H1 (cell line): ENCODE measurements around the gene DAPK2. TPM values are rescaled to one million over a fixed set of nuclear protein-coding genes. Genes with fewer than 3 reads are reported as not detected.

Source experiments
- CTCF ChIA-PET: fragments of 300-600 bp; sonication (Branson Sonifier 250); formaldehyde crosslinking; loops from one replicate; lab custom pipeline; 2021; ENCODE audit not compliant: partially characterized antibody; lab: Charles Lee
- POLR2A ChIA-PET: fragments of 300-600 bp; sonication (Branson Sonifier 250); formaldehyde crosslinking; loops from one replicate; lab custom pipeline; 2021; ENCODE audit warnings: inconsistent platforms; ENCODE audit not compliant: partially characterized antibody; lab: Charles Lee
- DNase-seq, 2 experiments: peaks; one replicate each; pipeline versions ENCODE4 v3.0.0 to v3.0.0-alpha.2; 2010 to 2022; ENCODE audit warnings: low spot score in 2 of 2, low read depth in 1 of 2, mixed read lengths in 1 of 2
- FAIRE-seq: peaks from 2 replicates; lab custom pipeline; 2011; peaks lifted over from hg19 to GRCh38; lab: Jason Lieb, UNC
- H2AFZ ChIP-seq: 2 replicates; pipeline ENCODE4 v1.8.1; 2012; ENCODE audit warnings: low read length, inconsistent platforms
- H2AK5ac ChIP-seq: 2 replicates; pipeline ENCODE4 v1.6.1; 2013; ENCODE audit warnings: low read depth, low read length
- H2BK120ac ChIP-seq: replicated peaks from 2 replicates; pipeline ENCODE3; 2013; ENCODE audit warnings: low read depth, low read length, inconsistent platforms
- H2BK12ac ChIP-seq: 2 replicates; pipeline ENCODE4 v1.6.1; 2013; ENCODE audit warnings: low read depth, low read length
- H2BK15ac ChIP-seq: 2 replicates; pipeline ENCODE4 v1.6.1; 2013; ENCODE audit warnings: low read length
- H2BK20ac ChIP-seq: 2 replicates; pipeline ENCODE4 v1.6.1; 2013; ENCODE audit warnings: low read length
- H2BK5ac ChIP-seq: 2 replicates; pipeline ENCODE4 v1.6.1; 2013; ENCODE audit warnings: low read depth, low read length
- H3K14ac ChIP-seq: 2 replicates; pipeline ENCODE4 v1.6.1; 2013; ENCODE audit warnings: inconsistent platforms; ENCODE audit not compliant: insufficient read length
- H3K18ac ChIP-seq: 2 replicates; pipeline ENCODE4 v1.6.1; 2013; ENCODE audit warnings: low read length; ENCODE audit errors: extremely low read depth
- H3K23ac ChIP-seq: 2 replicates; pipeline ENCODE4 v1.6.1; 2013; ENCODE audit warnings: inconsistent platforms; ENCODE audit not compliant: insufficient read length
- H3K23me2 ChIP-seq: 2 replicates; pipeline ENCODE4 v1.6.1; 2013; ENCODE audit warnings: low read depth, low read length
- H3K27ac ChIP-seq: 2 replicates; pipeline ENCODE4 v1.6.1; 2011; ENCODE audit warnings: low read depth, low read length, inconsistent platforms
- H3K27me3 ChIP-seq, 4 experiments: replicated peaks in 1 of 4; 1 replicate in 1 of 4; 2 replicates in 3 of 4; pipeline versions ENCODE4 v1.6.1 to v1.8.1; 2011 to 2013; ENCODE audit warnings: low read length in 3 of 4, mild to moderate bottlenecking in 3 of 4, inconsistent platforms in 2 of 4, mixed read lengths in 2 of 4, moderate library complexity in 1 of 4; ENCODE audit not compliant: control insufficient read depth in 3 of 4, insufficient read depth in 3 of 4; ENCODE audit errors: extremely low read depth in 1 of 4
- H3K36me3 ChIP-seq, 4 experiments: 2 replicates each; pipeline versions ENCODE4 v1.6.1 to v1.8.1; 2011 to 2013; ENCODE audit warnings: mild to moderate bottlenecking in 4 of 4, low read length in 3 of 4, moderate library complexity in 2 of 4, control low read depth in 1 of 4, inconsistent platforms in 1 of 4; ENCODE audit not compliant: insufficient read depth in 4 of 4, control insufficient read depth in 2 of 4
- H3K4ac ChIP-seq: replicated peaks from 2 replicates; pipeline ENCODE3; 2013; ENCODE audit warnings: low read length, low read depth, mixed read lengths, inconsistent platforms; ENCODE audit not compliant: insufficient read length
- H3K4me1 ChIP-seq, 4 experiments: replicated peaks in 1 of 4; 1 replicate in 1 of 4; 2 replicates in 3 of 4; pipeline versions ENCODE4 v1.6.1 to v1.8.1; 2011 to 2013; ENCODE audit warnings: low read length in 3 of 4, inconsistent platforms in 2 of 4, mixed read lengths in 1 of 4; ENCODE audit not compliant: insufficient read depth in 4 of 4, control insufficient read depth in 3 of 4
- H3K4me2 ChIP-seq, 2 experiments: 2 replicates each; pipeline versions ENCODE4 v1.6.1 to v1.8.1; 2011 to 2013; ENCODE audit warnings: low read depth in 2 of 2, low read length in 2 of 2, control low read depth in 1 of 2, inconsistent platforms in 1 of 2, mild to moderate bottlenecking in 1 of 2; ENCODE audit not compliant: insufficient read depth in 1 of 2
- H3K4me3 ChIP-seq, 4 experiments: fragments of 200-600, 300-600 bp in 1 of 4; sonication (generic), shearing (Covaris generic), sonication (Bioruptor Twin) in 1 of 4; 2 replicates each; pipeline versions ENCODE4 v1.5.1 to v1.8.1; 2011 to 2016; ENCODE audit warnings: low read length in 4 of 4, low read depth in 3 of 4, control low read depth in 2 of 4, inconsistent platforms in 2 of 4, mild to moderate bottlenecking in 2 of 4, mixed read lengths in 1 of 4, moderate library complexity in 1 of 4; ENCODE audit not compliant: insufficient read depth in 2 of 4; ENCODE audit errors: extremely low read depth in 1 of 4
- H3K56ac ChIP-seq: replicated peaks from 2 replicates; pipeline ENCODE3; 2013; ENCODE audit warnings: low read depth, mild to moderate bottlenecking, mixed read lengths, low read length, inconsistent platforms; ENCODE audit not compliant: insufficient read length
- H3K79me1 ChIP-seq: 2 replicates; pipeline ENCODE4 v1.6.1; 2013; ENCODE audit warnings: low read depth, low read length, control low read depth
- H3K79me2 ChIP-seq, 2 experiments: 2 replicates each; pipeline versions ENCODE4 v1.6.1 to v1.8.1; 2012 to 2013; ENCODE audit warnings: low read length in 2 of 2, mild to moderate bottlenecking in 2 of 2, inconsistent platforms in 1 of 2; ENCODE audit not compliant: insufficient read depth in 2 of 2, control insufficient read depth in 1 of 2
- H3K9ac ChIP-seq, 4 experiments: replicated peaks in 1 of 4; 1 replicate in 1 of 4; 2 replicates in 3 of 4; pipeline versions ENCODE4 v1.6.1 to v1.8.1; 2011 to 2013; ENCODE audit warnings: low read depth in 3 of 4, low read length in 3 of 4, control low read depth in 2 of 4, mild to moderate bottlenecking in 2 of 4, moderate library complexity in 2 of 4, inconsistent platforms in 1 of 4; ENCODE audit errors: extremely low read depth in 1 of 4
- H3K9me3 ChIP-seq, 2 experiments: 2 replicates each; pipeline versions ENCODE4 v1.6.1 to v1.8.1; 2012 to 2013; ENCODE audit warnings: mild to moderate bottlenecking in 2 of 2, moderate library complexity in 2 of 2, control low read depth in 1 of 2, inconsistent platforms in 1 of 2, low read depth in 1 of 2, low read length in 1 of 2, mixed read lengths in 1 of 2; ENCODE audit not compliant: insufficient read depth in 2 of 2
- H4K20me1 ChIP-seq, 2 experiments: replicated peaks in 1 of 2; 2 replicates each; pipeline versions ENCODE3 to v1.8.1; 2011 to 2013; ENCODE audit warnings: inconsistent platforms in 2 of 2, low read length in 2 of 2, mild to moderate bottlenecking in 1 of 2; ENCODE audit not compliant: insufficient read depth in 2 of 2, control insufficient read depth in 1 of 2
- H4K5ac ChIP-seq: 2 replicates; pipeline ENCODE4 v1.6.1; 2013; ENCODE audit warnings: low read length, low read depth, mixed read lengths, inconsistent platforms; ENCODE audit not compliant: insufficient read length
- H4K8ac ChIP-seq: 2 replicates; pipeline ENCODE4 v1.8.0; 2013; ENCODE audit warnings: mild to moderate bottlenecking, moderate library complexity, low read length, inconsistent platforms; ENCODE audit not compliant: insufficient read depth; ENCODE audit errors: extremely low read depth
- H4K91ac ChIP-seq: replicated peaks from 2 replicates; pipeline ENCODE3; 2013; ENCODE audit warnings: low read length, mixed read lengths, inconsistent platforms; ENCODE audit not compliant: insufficient read length
- CHD1 ChIP-seq: IDR thresholded peaks from 2 replicates; pipeline ENCODE4 v1.6.1; 2012; ENCODE audit warnings: low read depth, low read length, improper control_type of control experiment
- CHD2 ChIP-seq: IDR thresholded peaks from 2 replicates; pipeline ENCODE4 v1.6.1; 2012; ENCODE audit warnings: low read length, improper control_type of control experiment
- CTBP2 ChIP-seq: IDR thresholded peaks from 2 replicates; pipeline ENCODE4 v1.7.0; 2011; ENCODE audit warnings: borderline replicate concordance, mild to moderate bottlenecking, moderate library complexity, mixed read lengths, low read length; ENCODE audit not compliant: insufficient read depth, insufficient read length
- EGR1 ChIP-seq: IDR thresholded peaks from 2 replicates; pipeline ENCODE4 v1.6.1; 2011; ENCODE audit warnings: low read depth, low read length, borderline replicate concordance
- GTF2F1 ChIP-seq: IDR thresholded peaks from 2 replicates; pipeline ENCODE4 v1.6.1; 2012; ENCODE audit warnings: low read depth, low read length, improper control_type of control experiment, borderline replicate concordance
- HDAC2 ChIP-seq, 2 experiments: fragments of 300-600 bp in 1 of 2; sonication (generic) in 1 of 2; IDR thresholded peaks; 2 replicates each; pipeline ENCODE4 v1.6.1; 2011 to 2012; ENCODE audit warnings: low read depth in 2 of 2, low read length in 2 of 2, mild to moderate bottlenecking in 2 of 2, moderate library complexity in 2 of 2, borderline replicate concordance in 1 of 2, inconsistent platforms in 1 of 2
- HDAC6 ChIP-seq: IDR thresholded peaks from one replicate; pipeline ENCODE4 v1.7.1; 2012; ENCODE audit warnings: low read depth, mild to moderate bottlenecking, inconsistent platforms, low read length, moderate library complexity
- JUN ChIP-seq: IDR thresholded peaks from 2 replicates; pipeline ENCODE4 v1.6.1; 2011; ENCODE audit warnings: low read depth, mild to moderate bottlenecking, improper control_type of control experiment, low read length
- NANOG ChIP-seq: IDR thresholded peaks from 2 replicates; pipeline ENCODE4 v1.6.1; 2011; ENCODE audit warnings: low read length, low read depth, mild to moderate bottlenecking, inconsistent platforms; ENCODE audit not compliant: insufficient read depth, poor library complexity, severe bottlenecking
- NRF1 ChIP-seq: IDR thresholded peaks from 2 replicates; pipeline ENCODE4 v1.6.1; 2011; ENCODE audit warnings: mild to moderate bottlenecking, low read depth, low read length, improper control_type of control experiment
- RFX5 ChIP-seq: IDR thresholded peaks from 2 replicates; pipeline ENCODE4 v1.6.1; 2011; ENCODE audit warnings: low read depth, low read length, improper control_type of control experiment, borderline replicate concordance
- RNF2 ChIP-seq: fragments of 200-900, 300-1000 bp; sonication (generic); IDR thresholded peaks from 2 replicates; pipeline ENCODE4 v1.7.1; 2016; ENCODE audit warnings: borderline replicate concordance, low read depth, mild to moderate bottlenecking, antibody characterized with exemption, low read length; ENCODE audit not compliant: poor library complexity, severe bottlenecking; ENCODE audit errors: missing control alignments
- SIN3A ChIP-seq, 2 experiments: IDR thresholded peaks in 1 of 2; conservative IDR thresholded peaks in 1 of 2; 2 replicates each; pipeline ENCODE4 v1.6.1; 2011 to 2012; ENCODE audit warnings: low read length in 2 of 2, improper control_type of control experiment in 1 of 2, low read depth in 1 of 2, mild to moderate bottlenecking in 1 of 2
- SIX5 ChIP-seq: IDR thresholded peaks from 2 replicates; pipeline ENCODE4 v1.6.1; 2011; ENCODE audit warnings: mild to moderate bottlenecking, low read depth, low read length
- WGBS, 2 experiments: shearing (Covaris generic) in 1 of 2; methylation state at CpG; one replicate each; pipeline versions ENCODE4 v1.1.6 to v1.1.7; 2013 to 2015; ENCODE audit warnings: low lambda C conversion rate in 2 of 2, mixed read lengths in 2 of 2, inconsistent platforms in 1 of 2, low coverage in 1 of 2, missing lambda C conversion rate in 1 of 2; ENCODE audit not compliant: insufficient replicate concordance in 2 of 2, insufficient coverage in 1 of 2, insufficient read length in 1 of 2; ENCODE audit errors: extremely low coverage in 1 of 2, missing lambda C conversion rate in 1 of 2; 5-methylcytosine and 5-hydroxymethylcytosine counted together
- polyA plus RNA-seq, 7 experiments: library from polyadenylated mRNA; depleted of rRNA in 3 of 7; stranded (reverse) in 5 of 7; unstranded in 2 of 7; fragments of >200 nt in 5 of 7; fragments of 200-250 nt in 2 of 7; gene quantifications; 1 replicate in 5 of 7; 2 replicates in 1 of 7; 4 replicates in 1 of 7; pipeline versions ENCODE4 v1.2.1 to v1.2.3, GENCODE V29; 2011 to 2013; ENCODE audit warnings: missing spikeins in 2 of 7, mixed read lengths in 2 of 7
- total RNA-seq: library from RNA; stranded (reverse); fragmentation: NEBNext Ultra II Directional; extraction: Animal tissue kit (Norgen Biotek cat#: 25700); gene quantifications from 2 replicates; pipeline ENCODE4 v1.2.1, GENCODE V29; 2021

The DAPK2 gene
- total and polyA plus RNA-seq, 2 of the 8 experiments (the other 6 are each of a cell fraction or from before 2014, with no cell fraction given) = 1.8 to 2.9 TPM

DNA sequence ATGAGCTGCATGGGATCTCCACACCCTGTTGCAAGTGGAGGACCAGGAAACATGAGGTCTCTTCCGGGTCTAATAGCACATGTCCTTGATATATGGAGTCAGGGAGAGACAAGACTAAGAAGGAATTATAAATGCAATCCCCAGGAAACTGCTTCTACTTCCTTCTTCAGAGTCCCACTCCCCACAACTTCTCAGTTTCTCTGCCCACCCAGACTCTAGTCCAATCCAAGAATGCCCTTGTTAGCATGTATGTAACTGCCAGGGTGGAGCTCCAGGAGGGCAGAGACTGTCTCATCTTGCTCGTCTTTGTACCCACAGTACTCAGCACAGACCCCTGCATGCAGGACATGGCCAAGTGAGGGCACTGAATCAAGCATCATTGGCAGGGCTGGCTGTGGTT is 8.3 kb downstream of the DAPK2 start:
- no peak overlapping the region for H2BK120ac ChIP-seq
- H3K27me3 ChIP-seq = no peaks in the 10 kb centered on the region
- no peak overlapping the region for H2AK5ac ChIP-seq
- H2BK12ac ChIP-seq = no peak overlapping the region
- H3K9me3 ChIP-seq = no peaks in the 10 kb centered on the region
- no peak overlapping the region for H4K91ac ChIP-seq
- FAIRE-seq = no peak
- H2BK15ac ChIP-seq = no peak overlapping the region
- H3K23ac ChIP-seq = no peak overlapping the region
- no peaks in the 10 kb centered on the region for H3K79me1 ChIP-seq
- no peak overlapping the region for H3K9ac ChIP-seq
- WGBS, 2 experiments = 47% methylated on average over 2 of the region's 2 CpGs; no CpG with 5 or more reads in 1 of the 2 experiments
- H2AFZ ChIP-seq = no peak overlapping the region
- H3K4me1 ChIP-seq = peaks cover 0 to 6% (median 1%) of the 10 kb centered on the region in 4 experiments; a peak in 2 of 7 replicates
- peaks cover 0 to 3% of the 10 kb centered on the region in 2 experiments for H4K20me1 ChIP-seq
- H2BK20ac ChIP-seq = no peak overlapping the region
- H3K4me2 ChIP-seq = no peak overlapping the region
- no peaks in the 10 kb centered on the region for H3K36me3 ChIP-seq
- H3K18ac ChIP-seq = no peak overlapping the region
- H3K23me2 ChIP-seq = no peaks in the 10 kb centered on the region
- H3K79me2 ChIP-seq = no peaks in the 10 kb centered on the region
- H3K27ac ChIP-seq = no peak overlapping the region
- ChIA-PET POLR2A (no interaction called here), CTCF (interaction anchor here (0.9 to 7.4 kb wide), 6 partner anchors 9 to 110 kb away, joined by 3 to 50 read pairs (median 4); no protein-coding TSS in a partner anchor)
- no peak overlapping the region for H3K14ac ChIP-seq
- no peak overlapping the region for H3K4me3 ChIP-seq
- no peak for DNase-seq
- no peak overlapping the region for H3K4ac ChIP-seq
- H2BK5ac ChIP-seq = no peak overlapping the region
- no peak overlapping the region for H4K8ac ChIP-seq
- no peak overlapping the region for H4K5ac ChIP-seq
- no peak overlapping the region for H3K56ac ChIP-seq
- no peak for TF ChIP-seq HDAC6
- no peak for TF ChIP-seq NANOG
- TF ChIP-seq RFX5 = no peak
- TF ChIP-seq HDAC2 (IDR thresholded peaks at IDR 0.05; ENCODE audit: borderline replicate concordance in 1 of 2, low read depth in 2 of 2, low read length in 2 of 2) = no peak
- TF ChIP-seq JUN = no peak
- no peak for TF ChIP-seq SIN3A (conservative IDR thresholded peaks at IDR 0.05 in 1 of 2, IDR thresholded peaks at IDR 0.05 in 1 of 2; ENCODE audit: low read depth in 1 of 2, low read length in 2 of 2)
- TF ChIP-seq CTBP2 = no peak
- TF ChIP-seq CHD2 = no peak
- TF ChIP-seq NRF1 = no peak
- TF ChIP-seq CHD1 = no peak
- TF ChIP-seq EGR1 = no peak
- TF ChIP-seq SIX5 = no peak
- TF ChIP-seq GTF2F1 = no peak
- no peak for TF ChIP-seq RNF2
